Vagina (tissue), 2 donors: Measurements from ENCODE around the gene S100B. TPM values are rescaled to one million over a fixed set of nuclear protein-coding genes. Genes with fewer than 3 reads are reported as not detected.

ENCODE experiments used
- DNase-seq, 2 donors: peaks; one replicate each; pipeline ENCODE4 v3.0.0-alpha.2; 2017; ENCODE audit errors: extremely low spot score in 2 of 2
- H3K27ac ChIP-seq: fragments of 200-600 bp; sonication (generic); one replicate; pipeline ENCODE4 v1.5.1; 2019
- H3K27me3 ChIP-seq: fragments of 200-600 bp; sonication (generic); one replicate; pipeline ENCODE4 v1.5.1; 2019
- H3K36me3 ChIP-seq, 2 donors: fragments of 200-600 bp; sonication (generic); one replicate each; pipeline ENCODE4 v1.5.1; 2017 to 2019
- H3K4me1 ChIP-seq: fragments of 200-600 bp; sonication (generic); one replicate; pipeline ENCODE4 v1.5.1; 2019
- H3K4me3 ChIP-seq, 2 donors: fragments of 200-600 bp; sonication (generic); 1 replicate in 1 of 2; 2 replicates in 1 of 2; pipeline ENCODE4 v1.5.1; 2016 to 2019
- H3K9me3 ChIP-seq: fragments of 200-600 bp; sonication (generic); one replicate; pipeline ENCODE4 v1.5.1; 2019
- POLR2A ChIP-seq, 2 donors: fragments of 450-650 bp; IDR thresholded peaks; one replicate each; pipeline ENCODE4 v1.6.1; 2017; ENCODE audit warnings: antibody characterized with exemption in 2 of 2, mild to moderate bottlenecking in 2 of 2, moderate library complexity in 2 of 2
- POLR2AphosphoS5 ChIP-seq, 2 donors: sonication (generic); formaldehyde crosslinking; IDR thresholded peaks; one replicate each; pipeline ENCODE4 v1.9.0; 2017; ENCODE audit warnings: antibody characterized with exemption in 2 of 2, mild to moderate bottlenecking in 2 of 2, low read depth in 1 of 2; ENCODE audit not compliant: insufficient read depth in 1 of 2
- intact Hi-C: fragments of 100-400 bp; cut with DNase I; formaldehyde crosslinking; loops from one replicate; pipeline ENCODE4 v1.15.1; 2023
- total RNA-seq: library from RNA; depleted of rRNA; stranded (reverse); fragments of >200 nt; gene quantifications from one replicate; pipeline ENCODE4 v1.2.3, GENCODE V29; 2016
- TF ChIP-seq, protein P1 (sequence below), 3 experiments: fragments of 450-650 bp in 2 of 3; fragments of 200-600 bp in 1 of 3; sonication (generic) in 1 of 3; IDR thresholded peaks; one replicate each; pipeline ENCODE4 v1.5.1; 2017 to 2019; ENCODE audit warnings: antibody characterized with exemption in 3 of 3, mild to moderate bottlenecking in 2 of 3, moderate library complexity in 2 of 3

Gene S100B
- total RNA-seq, 1 donor from 2014 or later: 19.9 TPM

DNA sequence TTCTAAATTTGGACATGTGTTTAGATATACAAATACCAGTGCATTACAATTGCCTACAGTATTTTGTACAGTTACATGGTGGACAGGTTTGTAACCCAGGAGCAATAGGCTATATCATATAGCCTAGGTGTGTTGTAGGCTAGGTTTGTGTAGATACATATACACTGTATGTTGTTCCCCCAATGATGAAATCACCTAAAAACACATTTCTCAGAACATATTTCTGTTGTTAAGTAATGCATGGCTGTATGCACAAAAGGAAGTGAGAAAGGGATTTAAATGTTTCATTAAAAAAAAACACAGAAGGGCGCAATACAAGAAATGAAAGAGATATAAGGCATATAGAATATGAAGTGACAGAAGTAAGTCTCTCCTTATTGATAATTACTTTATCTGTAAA is 32.0 kb downstream of the S100B start:
- Histone ChIP-seq H3K27me3 (no peaks in the 10 kb centered on the region), H3K27ac (no peak overlapping the region), H3K4me3 (no peak overlapping the region), H3K4me1 (no peaks in the 10 kb centered on the region), H3K9me3 (no peaks in the 10 kb centered on the region), H3K36me3 (peaks cover 0 to 31% of the 10 kb centered on the region in 2 donors)
- DNase-seq: no peak
- intact Hi-C loops: no loop called here
- TF ChIP-seq POLR2A (IDR thresholded peaks at IDR 0.05) (no peak), POLR2AphosphoS5 (IDR thresholded peaks at IDR 0.05; ENCODE audit: insufficient read depth in 1 of 2, low read depth in 1 of 2) (no peak)
- TF ChIP-seq, protein P1, sequence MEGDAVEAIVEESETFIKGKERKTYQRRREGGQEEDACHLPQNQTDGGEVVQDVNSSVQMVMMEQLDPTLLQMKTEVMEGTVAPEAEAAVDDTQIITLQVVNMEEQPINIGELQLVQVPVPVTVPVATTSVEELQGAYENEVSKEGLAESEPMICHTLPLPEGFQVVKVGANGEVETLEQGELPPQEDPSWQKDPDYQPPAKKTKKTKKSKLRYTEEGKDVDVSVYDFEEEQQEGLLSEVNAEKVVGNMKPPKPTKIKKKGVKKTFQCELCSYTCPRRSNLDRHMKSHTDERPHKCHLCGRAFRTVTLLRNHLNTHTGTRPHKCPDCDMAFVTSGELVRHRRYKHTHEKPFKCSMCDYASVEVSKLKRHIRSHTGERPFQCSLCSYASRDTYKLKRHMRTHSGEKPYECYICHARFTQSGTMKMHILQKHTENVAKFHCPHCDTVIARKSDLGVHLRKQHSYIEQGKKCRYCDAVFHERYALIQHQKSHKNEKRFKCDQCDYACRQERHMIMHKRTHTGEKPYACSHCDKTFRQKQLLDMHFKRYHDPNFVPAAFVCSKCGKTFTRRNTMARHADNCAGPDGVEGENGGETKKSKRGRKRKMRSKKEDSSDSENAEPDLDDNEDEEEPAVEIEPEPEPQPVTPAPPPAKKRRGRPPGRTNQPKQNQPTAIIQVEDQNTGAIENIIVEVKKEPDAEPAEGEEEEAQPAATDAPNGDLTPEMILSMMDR (IDR thresholded peaks at IDR 0.05): no peak

DNA sequence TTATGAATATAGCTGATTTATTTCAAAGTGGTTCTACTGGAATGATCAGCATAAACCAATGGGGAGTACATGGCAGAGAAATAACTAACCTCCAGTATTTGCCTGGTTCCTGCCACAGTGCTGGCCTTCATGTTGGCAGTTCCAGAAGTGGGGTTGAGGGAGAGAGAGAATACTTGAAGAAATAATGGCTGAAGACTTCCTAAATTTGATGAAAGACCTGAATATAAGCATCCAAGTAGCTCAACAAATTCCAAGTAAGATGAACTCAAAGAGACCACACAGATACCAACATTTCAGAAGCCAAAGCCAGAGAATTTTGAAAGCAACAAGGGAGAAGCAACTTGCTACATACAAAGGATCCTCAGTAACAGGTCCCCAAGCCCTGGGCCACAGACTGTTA is 34.3 kb downstream of the S100B start:
- no peak overlapping the region for H3K4me3 ChIP-seq
- no peak overlapping the region for H3K27ac ChIP-seq
- intact Hi-C loops: no loop called here
- DNase-seq: no peak
- H3K4me1 ChIP-seq: no peaks in the 10 kb centered on the region
- no peaks in the 10 kb centered on the region for H3K9me3 ChIP-seq
- H3K36me3 ChIP-seq: peaks cover 0 to 50% of the 10 kb centered on the region in 2 donors
- no peaks in the 10 kb centered on the region for H3K27me3 ChIP-seq
- TF ChIP-seq POLR2A (IDR thresholded peaks at IDR 0.05): no peak
- no peak for TF ChIP-seq POLR2AphosphoS5 (IDR thresholded peaks at IDR 0.05; ENCODE audit: insufficient read depth in 1 of 2, low read depth in 1 of 2)
- TF ChIP-seq, protein P1 (IDR thresholded peaks at IDR 0.05): no peak

DNA sequence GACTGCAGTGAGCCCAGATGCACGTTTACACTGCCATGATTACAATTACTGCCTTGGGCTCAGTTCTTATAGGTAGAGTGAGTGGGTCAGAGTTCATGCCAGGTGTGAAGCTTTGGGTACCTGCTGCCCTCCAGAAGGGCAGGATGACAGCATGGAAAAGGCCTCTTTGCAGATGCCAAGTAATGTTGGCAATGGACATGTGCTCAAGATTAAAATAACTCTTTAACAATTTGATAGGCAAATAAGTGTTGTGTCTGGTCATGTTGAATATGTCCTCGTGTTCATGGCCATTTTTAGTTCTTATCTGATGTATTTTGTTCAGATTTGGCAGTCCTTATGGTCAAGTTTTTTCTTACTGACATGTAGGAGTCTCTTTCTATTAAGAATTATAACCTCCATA is 34.8 kb downstream of the S100B start:
- H3K27me3 ChIP-seq: no peaks in the 10 kb centered on the region
- TF ChIP-seq POLR2AphosphoS5 (IDR thresholded peaks at IDR 0.05; ENCODE audit: insufficient read depth in 1 of 2, low read depth in 1 of 2) (no peak), POLR2A (IDR thresholded peaks at IDR 0.05) (no peak)
- TF ChIP-seq, protein P1 (IDR thresholded peaks at IDR 0.05): no peak
- intact Hi-C loops: no loop called here
- no peak overlapping the region for H3K27ac ChIP-seq
- H3K9me3 ChIP-seq: no peaks in the 10 kb centered on the region
- no peaks in the 10 kb centered on the region for H3K4me1 ChIP-seq
- no peak overlapping the region for H3K4me3 ChIP-seq
- no peak for DNase-seq
- peaks cover 0 to 56% of the 10 kb centered on the region in 2 donors for H3K36me3 ChIP-seq

DNA sequence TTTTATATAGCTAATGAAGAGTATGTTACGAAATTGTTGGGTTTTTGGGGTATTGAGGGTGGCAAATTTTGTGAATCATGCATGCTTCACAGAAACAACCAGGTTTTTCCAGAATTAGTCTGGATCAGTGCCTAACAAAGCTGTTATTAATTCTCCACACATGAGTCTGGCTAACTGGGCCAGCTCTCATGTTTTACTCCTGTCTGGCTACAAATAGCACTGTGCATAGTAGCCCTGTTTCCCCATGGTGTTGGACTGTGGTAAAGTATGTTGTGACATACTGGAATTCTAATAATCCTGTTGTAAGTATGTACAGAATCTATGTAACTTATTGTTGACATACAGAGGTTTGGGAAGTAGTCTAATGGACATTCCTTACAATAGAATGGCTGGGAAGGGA is 35.8 kb downstream of the S100B start:
- intact Hi-C loops: no loop called here
- Histone ChIP-seq H3K36me3 (peaks cover 0 to 63% of the 10 kb centered on the region in 2 donors), H3K27ac (no peak overlapping the region), H3K4me1 (no peaks in the 10 kb centered on the region), H3K27me3 (no peaks in the 10 kb centered on the region), H3K9me3 (no peaks in the 10 kb centered on the region), H3K4me3 (no peak overlapping the region)
- TF ChIP-seq, protein P1 (IDR thresholded peaks at IDR 0.05): no peak
- TF ChIP-seq POLR2A (IDR thresholded peaks at IDR 0.05) (no peak), POLR2AphosphoS5 (IDR thresholded peaks at IDR 0.05; ENCODE audit: insufficient read depth in 1 of 2, low read depth in 1 of 2) (no peak)
- no peak for DNase-seq

DNA sequence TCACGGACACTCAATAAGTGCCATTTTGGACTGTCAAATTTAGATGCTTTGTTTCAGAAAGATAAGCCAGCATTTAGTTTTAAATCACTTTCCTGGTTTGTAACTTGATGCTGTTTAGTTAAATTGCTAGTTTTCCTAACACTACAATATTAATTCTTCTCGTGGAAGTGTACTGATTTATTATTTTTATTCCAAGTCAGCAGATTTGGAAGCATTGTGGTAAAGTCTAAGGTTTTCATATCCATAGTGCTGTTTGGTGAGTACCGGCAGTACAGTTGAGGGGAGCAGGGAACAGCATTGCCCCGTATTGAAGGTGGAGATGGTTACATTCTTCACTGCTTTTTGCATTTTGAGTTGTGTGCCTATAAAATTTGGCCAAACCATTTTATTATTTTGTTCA is 36.3 kb downstream of the S100B start:
- Histone ChIP-seq H3K27ac (no peak overlapping the region), H3K27me3 (no peaks in the 10 kb centered on the region), H3K4me1 (no peaks in the 10 kb centered on the region), H3K9me3 (no peaks in the 10 kb centered on the region), H3K4me3 (no peak overlapping the region), H3K36me3 (peaks cover 0 to 63% of the 10 kb centered on the region in 2 donors)
- TF ChIP-seq POLR2AphosphoS5 (IDR thresholded peaks at IDR 0.05; ENCODE audit: insufficient read depth in 1 of 2, low read depth in 1 of 2) (no peak), POLR2A (IDR thresholded peaks at IDR 0.05) (no peak)
- TF ChIP-seq, protein P1 (IDR thresholded peaks at IDR 0.05): no peak
- no peak for DNase-seq
- intact Hi-C loops: no loop called here
